ENCODE results near the gene HYDIN.
"Not testable (repeated sequence)": the region's sequence is repeated elsewhere in the genome, so short reads cannot be mapped to it uniquely, and the experiment has no call there.

Gene HYDIN

DNA sequence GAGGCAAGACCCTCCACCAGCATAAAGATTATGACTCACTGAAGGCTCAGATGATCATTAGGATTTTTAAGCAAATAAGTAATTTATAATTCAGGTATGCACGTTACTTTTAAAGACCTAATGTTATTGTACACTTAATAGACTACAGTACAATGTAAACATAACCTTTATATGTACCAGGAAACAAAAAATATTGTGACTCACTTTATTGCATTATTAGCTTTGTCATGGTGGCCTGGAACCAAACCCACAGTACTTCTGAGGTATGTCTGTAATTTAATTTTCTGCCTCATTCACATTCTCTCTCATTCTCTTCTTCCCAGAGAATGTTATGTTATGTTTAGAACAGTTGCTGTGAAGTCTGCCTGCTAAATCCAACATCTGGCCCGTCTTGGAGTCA, 407.8 kb downstream of the HYDIN start:
- DNase-seq, result not testable (repeated sequence)

GRCh38 chr16:70818088-70818487, 412.4 kb downstream of the HYDIN start:
- not testable (repeated sequence) for DNase-seq

DNA sequence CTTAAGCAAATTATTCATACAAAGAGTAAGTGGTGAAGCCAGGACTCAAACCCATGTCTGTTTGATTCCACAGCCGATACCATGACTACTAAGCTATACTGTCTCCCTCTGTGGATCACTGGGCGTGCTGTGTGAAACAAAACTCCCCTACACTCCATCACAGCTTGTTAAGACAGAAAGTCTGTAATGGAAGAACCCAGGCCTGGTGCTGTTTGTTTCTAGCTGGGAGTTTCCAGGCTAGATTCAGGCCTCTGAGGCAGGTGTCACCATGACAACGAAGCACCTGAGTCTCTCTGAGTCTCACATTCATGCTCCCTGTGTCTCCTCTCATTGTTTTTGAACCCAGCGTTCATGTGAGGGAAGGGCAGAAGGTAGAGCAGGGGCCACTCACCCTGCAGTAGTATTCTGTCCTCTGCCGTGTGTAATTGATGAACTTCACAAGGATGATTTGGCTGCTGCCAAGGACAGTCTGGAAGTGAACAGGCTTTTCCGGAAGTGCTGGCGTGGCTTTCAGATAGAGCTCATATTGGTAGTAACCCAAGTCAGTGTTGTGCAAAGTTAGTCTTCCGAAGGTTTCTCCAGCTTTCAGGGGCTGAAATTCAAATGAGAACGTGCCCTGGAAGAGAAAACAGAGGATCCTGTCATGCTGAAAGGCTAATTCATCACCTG, 421.0 kb downstream of the HYDIN start:
- no peak for DNase-seq

DNA sequence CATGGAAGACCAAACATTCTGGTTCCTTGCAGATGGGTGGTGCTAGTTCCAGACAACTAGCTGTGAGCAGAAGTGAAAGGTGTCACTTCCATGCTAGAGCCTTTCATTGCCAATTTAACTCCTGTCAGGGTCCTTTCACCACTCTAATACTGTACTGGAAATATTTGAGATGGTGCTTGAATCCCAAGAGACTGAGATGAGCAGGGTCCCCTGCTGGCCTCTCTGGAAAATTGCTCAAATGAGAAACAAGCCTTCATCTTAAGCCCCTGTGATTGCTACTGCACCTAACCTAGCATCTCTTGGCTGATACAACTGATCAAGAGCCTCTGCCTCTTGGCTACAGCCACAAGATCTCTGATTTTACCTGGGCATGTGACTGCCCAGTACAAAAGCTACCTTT, 422.2 kb downstream of the HYDIN start:
- DNase-seq, result no peak

DNA sequence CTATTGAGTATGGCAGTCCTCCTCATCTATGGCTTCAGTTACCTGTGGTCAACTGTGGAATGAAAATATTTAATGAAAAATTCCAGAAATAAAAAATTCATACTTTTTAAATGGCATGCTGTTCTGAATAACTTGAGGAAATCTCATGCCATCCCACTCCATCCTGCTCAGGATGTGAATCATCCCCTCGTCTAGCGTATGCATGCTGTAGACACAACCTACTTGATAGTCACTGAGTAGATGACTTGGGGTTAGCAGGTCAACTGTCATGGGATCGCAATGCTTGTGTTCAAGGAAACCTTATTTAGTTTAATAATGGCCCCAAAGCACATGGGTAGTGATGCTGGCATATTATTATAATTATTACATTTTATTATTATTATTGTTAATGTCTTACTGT, 424.7 kb downstream of the HYDIN start:
- DNase-seq, result no peak

GRCh38 chr16:70805380-70805779, 425.1 kb downstream of the HYDIN start:
- DNase-seq, result no peak

DNA sequence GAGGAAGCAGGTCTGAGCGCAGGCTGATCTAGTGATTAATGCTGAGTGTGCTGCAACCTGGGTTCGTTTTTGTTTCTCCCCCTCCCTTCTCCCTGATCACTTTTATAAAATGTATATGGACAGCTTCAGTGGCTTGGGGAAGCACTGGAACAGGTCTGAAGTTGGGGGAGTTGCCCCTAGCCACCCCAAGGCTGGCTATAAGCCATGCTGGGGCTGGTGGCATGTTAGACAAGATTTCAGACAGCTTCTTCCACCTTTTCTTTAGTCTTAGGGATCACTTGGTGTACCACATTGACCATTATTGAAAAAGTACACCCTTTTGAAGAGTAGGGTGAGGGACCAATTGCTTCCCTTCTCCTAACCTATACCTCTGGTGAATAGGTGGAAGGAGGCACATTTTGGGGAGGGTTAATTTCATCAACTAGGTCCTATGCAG, 425.8 kb downstream of the HYDIN start:
- DNase-seq, result no peak

- no peak for DNase-seq
Observed at GRCh38 chr16:70804153-70804733, 426.3 kb downstream of the HYDIN start.

DNA sequence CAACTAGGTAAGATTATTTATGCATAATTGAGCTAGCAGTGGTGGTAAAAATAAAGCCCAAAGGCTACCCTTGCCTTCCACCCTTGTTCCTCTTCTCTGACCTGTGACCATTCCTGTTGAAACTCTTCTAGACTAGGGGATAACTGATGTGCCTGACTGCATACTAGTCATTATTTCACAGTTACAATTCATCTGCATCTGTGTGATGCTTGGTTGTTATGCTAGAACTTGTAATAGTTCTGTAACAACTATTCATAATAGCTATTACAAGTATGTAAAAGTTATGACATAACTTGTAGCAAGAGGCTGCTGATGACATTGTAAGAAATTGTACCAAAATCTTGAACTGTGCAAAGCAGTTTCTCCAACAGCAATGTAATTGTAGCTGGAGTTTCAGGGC, 427.2 kb downstream of the HYDIN start:
- DNase-seq, result no peak

GRCh38 chr16:70801611-70802010, 428.9 kb downstream of the HYDIN start:
- no peak for DNase-seq

- DNase-seq, result peak; percentile 98
Observed at GRCh38 chr16:70800781-70801480, 429.6 kb downstream of the HYDIN start, which contains the start of gene VAC14. Gene VAC14 (minus strand): TSS chr16:70801158. CDS start chr16:70800900, 258 bp downstream.

GRCh38 chr16:70800311-70800710, 430.2 kb downstream of the HYDIN start:
- DNase-seq, result no peak

DNA sequence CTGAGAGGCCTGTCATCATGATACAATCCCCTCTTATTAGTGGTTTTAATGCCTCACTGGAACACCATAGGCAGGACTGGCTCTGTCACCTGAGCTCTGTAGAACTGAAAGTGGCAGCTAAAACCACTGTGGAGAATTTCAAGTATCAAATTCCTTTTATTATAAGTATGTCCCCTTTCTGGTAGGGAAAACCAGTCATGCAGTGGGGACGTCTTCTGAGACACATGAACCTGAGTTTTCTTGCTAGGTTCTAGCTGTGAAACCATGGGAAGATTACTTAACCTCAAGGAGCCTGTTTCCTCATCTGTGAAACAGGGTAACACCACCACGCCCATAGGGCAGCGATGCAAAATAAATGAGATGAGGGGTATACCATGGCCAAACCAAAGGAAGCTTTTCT, 434.2 kb downstream of the HYDIN start:
- DNase-seq, result no peak

- DNase-seq, result no peak
Observed at GRCh38 chr16:70795296-70795912, 435.1 kb downstream of the HYDIN start.

- DNase-seq, result no peak
Observed at GRCh38 chr16:70793851-70794502, 436.5 kb downstream of the HYDIN start.

GRCh38 chr16:70790815-70791214, 439.7 kb downstream of the HYDIN start:
- DNase-seq, result no peak

DNA sequence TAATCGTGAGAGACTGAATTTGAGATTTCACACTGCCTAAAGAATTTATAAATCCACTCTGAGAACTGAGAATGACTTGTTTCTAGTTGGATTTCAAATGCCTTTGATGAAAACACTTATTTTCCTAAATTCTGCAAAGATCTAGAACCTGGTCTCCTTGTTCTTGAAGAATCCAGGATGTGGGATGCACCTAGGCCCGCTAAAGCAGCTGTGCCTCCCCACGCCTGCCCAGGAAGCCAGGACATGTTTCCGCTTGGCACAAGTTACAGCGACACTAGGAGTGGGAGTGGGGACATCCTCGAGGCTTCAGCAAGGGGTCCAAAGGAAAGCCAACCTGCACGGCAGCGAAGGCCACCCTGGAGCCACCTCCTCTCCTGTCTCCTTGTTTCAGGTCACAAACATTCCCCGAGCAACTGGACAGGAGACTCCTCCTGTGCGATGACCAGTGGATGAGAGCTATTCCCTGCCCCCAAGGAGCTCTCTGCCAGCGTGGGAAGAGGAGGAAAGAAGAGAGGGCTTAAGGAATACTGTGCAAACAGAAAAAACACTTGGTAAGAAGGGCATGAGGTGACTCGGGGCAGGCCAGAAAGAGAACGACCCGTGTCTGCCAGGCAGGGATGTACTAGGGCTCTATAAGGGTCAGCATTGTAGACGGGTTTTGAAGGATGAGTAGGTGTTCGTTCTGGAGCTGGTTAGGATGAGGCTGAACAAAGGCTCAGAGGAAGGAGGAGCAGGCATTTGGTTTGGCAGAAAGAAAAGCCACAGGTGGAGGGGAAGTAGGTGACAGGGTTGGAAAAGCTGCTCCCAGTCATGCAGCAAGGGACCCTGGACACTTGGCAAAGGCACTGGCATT, 440.7 kb downstream of the HYDIN start:
- DNase-seq, result no peak

- DNase-seq, result no peak
Observed at GRCh38 chr16:70788668-70789594, 441.6 kb downstream of the HYDIN start.

GRCh38 chr16:70786020-70786755, 444.3 kb downstream of the HYDIN start:
- no peak for DNase-seq

Measured in activated CD4-positive, alpha-beta T cell treated with anti-CD3 and anti-CD28 coated beads, Interleukin-2, amount 50 U/mL, for 48 hours (primary cell).